Fibroblast of skin of right biceps (primary cell): ENCODE data around the gene RABL2B.

Experiments used
- DNase-seq: peaks from one replicate; pipeline ENCODE4 v3.0.0-alpha.2; 2013

The RABL2B gene

GRCh38 chr22:50737728-50738648 lies 45.4 kb downstream of the RABL2B start, which contains the start of gene ACR:
Gene ACR, plus strand, starts transcription at chr22:50738204. Its CDS starts 32 bp downstream, at chr22:50738236.
- no peak for DNase-seq

GRCh38 chr22:50735739-50736030 lies 47.8 kb downstream of the RABL2B start:
- no peak for DNase-seq

GRCh38 chr22:50734986-50735738 lies 48.3 kb downstream of the RABL2B start:
- DNase-seq: no peak

- no peak for DNase-seq
Observed at GRCh38 chr22:50734343-50734771, 49.1 kb downstream of the RABL2B start.

GRCh38 chr22:50733521-50734342 lies 49.7 kb downstream of the RABL2B start:
- peak; percentile 31 for DNase-seq

GRCh38 chr22:50732681-50733080 lies 50.8 kb downstream of the RABL2B start:
- no peak for DNase-seq

GRCh38 chr22:50731811-50732624 lies 51.4 kb downstream of the RABL2B start:
- peak; percentile 21 for DNase-seq

GRCh38 chr22:50730941-50731661 lies 52.3 kb downstream of the RABL2B start:
- DNase-seq: peak; percentile 11

GRCh38 chr22:50730013-50730891 lies 53.2 kb downstream of the RABL2B start:
- no peak for DNase-seq

GRCh38 chr22:50729391-50730012 lies 53.9 kb downstream of the RABL2B start:
- DNase-seq: no peak

- DNase-seq: no peak
Observed at GRCh38 chr22:50728523-50728931, 54.9 kb downstream of the RABL2B start.

- DNase-seq: no peak
Observed at GRCh38 chr22:50727678-50728522, 55.5 kb downstream of the RABL2B start.

GRCh38 chr22:50726643-50727340 lies 56.6 kb downstream of the RABL2B start:
- no peak for DNase-seq

GRCh38 chr22:50725597-50725996 lies 57.8 kb downstream of the RABL2B start:
- DNase-seq: no peak

GRCh38 chr22:50724616-50725015 lies 58.8 kb downstream of the RABL2B start:
- DNase-seq: no peak

GRCh38 chr22:50723991-50724390 lies 59.4 kb downstream of the RABL2B start:
- no peak for DNase-seq

- DNase-seq: no peak
Observed at GRCh38 chr22:50722716-50723428, 60.6 kb downstream of the RABL2B start.
